HG03159 (cell line): ENCODE results near the gene SGK1.

Experiments
- ATAC-seq: cut with Tn5 transposase; IDR thresholded peaks from one replicate; pipeline ENCODE4 v1.9.1; 2021; ENCODE audit warnings: mild to moderate bottlenecking, moderate library complexity; ENCODE audit not compliant: unreplicated experiment

Gene SGK1

DNA sequence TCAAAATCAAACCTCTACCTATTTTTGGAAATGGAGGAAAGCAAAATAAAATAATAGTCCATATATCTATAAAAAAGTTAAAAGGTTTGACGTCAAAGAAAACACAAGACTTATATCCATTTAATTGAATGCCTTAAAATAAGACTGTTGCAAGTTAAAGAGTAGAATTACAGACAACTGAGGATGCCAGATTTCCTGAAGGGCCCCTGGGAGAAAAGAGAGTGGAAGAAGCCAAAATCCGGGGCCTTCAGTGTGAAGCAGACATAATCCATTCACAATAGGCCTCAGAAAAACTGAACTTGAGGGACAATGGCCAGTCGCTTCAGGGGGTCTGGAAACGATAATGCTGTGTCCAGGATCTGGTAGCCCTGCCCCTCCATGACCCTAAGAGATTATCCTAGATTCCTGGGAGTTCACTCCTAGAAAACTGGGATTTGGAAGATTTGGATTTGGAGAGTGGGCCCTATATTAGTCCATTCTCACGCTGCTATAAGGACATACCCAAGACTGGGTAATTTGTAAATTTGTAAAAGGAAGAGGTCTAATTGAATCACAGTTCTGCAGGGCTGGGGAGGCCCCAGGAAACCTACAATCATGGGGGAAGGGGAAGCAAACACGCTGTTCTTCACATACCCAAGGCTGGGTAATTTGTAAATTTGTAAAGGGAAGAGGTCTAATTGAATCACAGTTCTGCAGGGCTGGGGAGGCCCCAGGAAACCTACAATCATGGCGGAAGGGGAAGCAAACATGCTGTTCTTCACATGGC, 171.5 kb downstream of the SGK1 start:
- no peak for ATAC-seq

DNA sequence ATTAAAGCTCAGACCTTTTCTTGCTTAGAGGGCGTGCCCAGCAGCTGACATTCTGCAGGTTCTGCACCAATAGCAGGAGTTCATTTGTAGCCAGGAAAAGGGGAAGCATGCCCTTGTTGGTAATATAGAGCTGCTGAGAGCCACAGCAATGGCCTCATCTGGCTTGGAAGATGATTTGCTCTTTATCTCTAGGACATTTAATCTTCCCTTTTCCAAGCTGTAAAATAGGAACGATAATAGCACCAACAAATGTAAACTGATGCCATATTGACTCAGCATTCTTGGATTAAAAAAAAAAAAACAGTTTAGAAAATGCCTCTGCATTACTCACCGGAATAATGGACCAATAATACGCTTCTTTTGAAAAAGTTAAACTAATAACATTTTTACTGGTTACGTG, 172.1 kb downstream of the SGK1 start:
- ATAC-seq = no peak

DNA sequence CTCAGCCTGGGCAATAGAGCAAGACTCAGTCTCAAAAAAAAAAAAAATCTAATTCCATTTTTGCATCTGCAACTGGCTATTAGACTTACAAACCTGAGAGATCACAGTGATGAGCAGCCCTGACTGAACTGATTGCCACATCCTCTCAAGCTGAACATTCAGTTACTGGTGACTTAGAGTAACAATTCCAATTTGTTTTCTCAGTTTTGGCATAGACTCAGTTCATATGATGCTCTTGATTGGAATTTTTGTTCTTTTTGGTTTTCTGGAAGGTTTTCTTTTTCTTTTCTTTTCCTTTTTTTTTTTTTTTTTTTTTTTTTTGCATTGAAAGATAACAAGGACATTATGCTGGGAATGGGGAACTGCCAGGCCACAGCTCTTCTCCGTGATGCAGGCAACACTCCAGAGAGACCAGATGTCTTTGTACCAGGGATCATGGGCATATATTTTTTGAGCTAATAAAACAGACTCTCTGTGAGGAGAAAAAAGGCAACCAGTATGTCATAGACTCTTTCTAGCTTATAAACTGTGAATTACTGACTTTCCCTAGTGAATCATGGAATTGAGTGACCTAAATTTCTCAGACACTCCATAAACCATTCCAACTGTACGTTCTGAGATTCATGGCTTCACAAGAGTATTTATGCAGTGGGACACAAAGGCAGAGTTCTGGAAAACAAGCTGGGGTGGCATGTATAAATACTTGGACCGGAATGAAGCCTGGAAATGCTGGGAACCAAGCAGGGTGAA, 179.5 kb downstream of the SGK1 start:
- no peak for ATAC-seq

DNA sequence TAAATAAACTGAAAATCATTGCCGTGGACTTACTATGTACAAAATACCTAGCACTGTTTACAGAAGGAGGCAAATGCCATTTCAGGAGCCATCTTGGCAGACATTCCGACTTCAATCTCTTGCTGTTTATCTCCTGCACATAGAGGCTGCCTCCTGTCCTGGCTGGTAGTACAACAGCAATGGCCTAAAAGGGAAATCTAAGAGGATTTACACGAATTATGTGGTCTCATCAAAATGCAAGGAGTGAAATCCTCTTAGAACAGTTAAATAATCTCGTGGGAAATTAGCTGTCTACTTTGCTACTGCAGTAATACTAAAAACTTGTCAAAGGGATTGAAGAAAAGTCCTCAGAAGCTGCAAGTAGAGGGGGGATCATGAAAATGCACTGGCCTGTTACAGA, 183.3 kb downstream of the SGK1 start:
- ATAC-seq = no peak

DNA sequence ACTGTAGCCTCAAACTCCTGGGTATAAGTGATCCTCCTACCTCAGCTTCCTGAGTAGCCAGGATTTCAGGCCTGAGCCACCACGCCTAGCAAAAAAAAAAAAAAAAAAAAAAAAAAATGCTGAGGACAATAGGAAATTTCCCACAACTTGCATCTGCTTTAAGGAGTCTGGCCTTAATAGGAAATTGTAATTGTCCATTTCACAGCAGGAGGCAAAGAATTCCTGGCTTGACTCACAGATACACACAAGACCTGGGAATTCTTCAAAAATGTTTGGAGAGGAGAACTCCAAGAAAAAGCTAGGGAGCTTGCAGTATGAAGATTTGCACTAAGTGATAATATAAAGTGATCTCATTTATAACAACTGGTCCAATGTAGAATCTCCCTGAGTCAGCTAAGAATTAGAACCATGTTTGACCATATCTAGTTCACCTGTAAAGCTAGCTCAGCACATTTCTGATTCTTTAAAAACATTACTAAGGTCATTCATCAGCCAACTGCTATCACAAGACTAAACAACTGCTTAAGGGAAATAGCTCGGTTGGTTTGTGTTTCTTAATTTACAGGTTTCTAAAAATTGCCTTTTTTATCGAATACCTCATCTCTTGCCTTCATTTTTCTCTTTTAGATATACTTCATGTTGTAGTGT, 185.3 kb downstream of the SGK1 start:
- no peak for ATAC-seq

DNA sequence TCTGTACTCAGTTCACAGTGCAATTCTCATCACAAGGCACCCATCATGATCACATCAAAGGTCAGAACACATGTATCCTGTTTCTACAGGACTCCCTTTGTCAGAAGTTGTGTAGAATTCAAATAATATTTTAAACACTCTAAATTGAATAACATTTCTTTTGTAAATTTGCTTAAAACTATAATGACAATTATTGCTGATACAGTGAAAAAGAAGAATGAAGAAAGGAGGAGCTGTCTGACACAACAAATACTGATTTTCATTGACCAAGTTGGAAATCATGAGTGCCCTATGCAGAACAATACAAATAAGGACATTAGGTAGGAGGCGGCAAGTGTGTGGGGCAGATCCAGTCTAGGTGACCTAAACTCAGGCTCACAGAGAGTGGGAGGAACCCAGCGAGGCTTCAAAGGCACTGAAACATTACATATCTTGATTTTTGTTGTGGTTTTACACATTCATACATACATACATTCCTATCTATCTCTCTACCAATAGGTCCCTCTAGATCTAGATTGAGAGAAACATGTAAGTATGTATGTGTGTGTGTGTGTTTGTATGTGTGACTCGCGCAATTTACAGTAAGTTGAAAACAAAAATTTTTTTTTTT, 186.3 kb downstream of the SGK1 start:
- no peak for ATAC-seq

DNA sequence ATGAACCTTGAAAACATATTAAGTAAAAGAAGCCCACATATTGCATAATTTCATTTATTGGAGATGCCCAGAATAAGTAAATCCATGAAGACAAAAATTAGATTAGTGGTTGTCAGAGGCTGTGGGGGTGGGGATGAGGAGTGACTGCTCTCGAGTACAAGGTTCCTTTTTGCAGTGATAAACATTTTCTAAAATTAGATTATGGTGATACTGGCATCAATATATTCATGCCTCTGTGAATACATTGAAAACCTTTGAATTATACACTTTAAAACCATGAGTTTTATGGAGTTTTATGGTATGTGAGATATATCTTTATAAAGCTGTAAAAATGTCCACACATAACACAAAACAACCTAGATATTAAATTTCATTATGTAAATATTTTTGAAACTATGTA, 189.8 kb downstream of the SGK1 start:
- ATAC-seq = no peak

DNA sequence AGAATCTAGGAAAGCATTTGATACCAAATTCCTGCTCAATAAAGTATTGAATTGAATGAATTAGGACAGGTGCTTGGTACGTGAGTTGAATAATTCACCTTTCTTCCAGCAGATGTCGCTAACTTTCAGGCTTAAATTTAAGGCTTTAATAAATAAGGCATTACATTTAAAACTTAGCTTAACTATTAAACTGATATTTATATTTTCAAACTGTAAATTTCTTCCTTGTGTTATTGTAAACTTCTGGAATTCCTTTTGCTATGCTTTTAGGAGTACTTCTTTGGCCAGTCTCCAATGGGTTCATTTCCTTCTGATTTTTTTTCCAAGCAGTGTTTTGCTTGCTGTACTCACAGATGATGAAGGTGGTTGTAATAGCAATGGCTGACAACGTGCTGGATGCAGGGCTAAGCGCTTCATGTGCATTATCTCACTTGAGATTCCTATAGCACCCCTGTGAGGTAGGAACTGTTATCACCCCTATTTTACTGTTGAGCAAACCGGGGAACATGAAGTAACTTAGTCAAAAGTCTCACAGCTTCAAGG, 194.2 kb downstream of the SGK1 start:
- ATAC-seq = no peak

DNA sequence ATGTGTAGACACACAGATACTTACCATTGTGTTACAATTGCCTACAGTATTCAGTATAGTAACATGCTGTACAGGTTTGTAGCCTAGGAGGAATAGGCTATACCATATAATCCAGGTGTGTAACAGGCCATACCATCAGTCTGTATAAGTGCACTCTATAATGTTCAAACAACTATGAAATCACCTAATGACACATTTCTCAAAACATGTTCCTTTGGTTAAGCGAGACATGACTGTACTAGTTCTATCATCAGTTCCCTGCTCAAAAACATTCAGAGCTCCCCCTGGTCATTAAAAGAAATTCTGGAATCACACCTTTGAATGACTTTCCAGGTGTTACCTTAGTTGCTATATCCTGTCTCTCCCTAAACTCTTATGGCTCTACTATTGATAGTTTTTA, 195.1 kb downstream of the SGK1 start:
- no peak for ATAC-seq

DNA sequence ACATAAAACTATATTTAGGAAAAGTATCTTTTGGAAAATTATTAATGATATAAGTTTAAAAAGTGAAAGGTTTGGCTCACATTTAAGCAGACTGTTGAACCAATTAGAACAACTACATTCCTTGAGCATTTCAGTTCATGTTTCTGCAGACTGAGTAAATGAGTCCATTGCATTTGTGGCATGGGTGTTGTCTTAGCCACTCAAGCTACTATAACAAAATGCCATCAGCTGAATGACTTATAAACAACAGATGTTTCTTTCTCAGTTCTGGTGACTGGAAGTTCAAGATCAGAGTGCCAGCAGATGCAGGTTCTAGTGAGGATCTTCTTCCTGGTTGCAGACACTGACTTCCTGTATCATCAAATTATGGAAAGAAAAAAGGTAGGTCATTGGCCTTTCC, 198.4 kb downstream of the SGK1 start:
- ATAC-seq = no peak
